ENCODE measurements around the gene CEP85.

- TF ChIP-seq CTCF (conservative IDR thresholded peaks at IDR 0.05; ENCODE audit: low read length) (no peak), EZH2phosphoT487 (IDR thresholded peaks at IDR 0.05; ENCODE audit: borderline replicate concordance, low read depth, low read length) (no peak)
Measured at GRCh38 chr1:26257222-26257621, 23.2 kb downstream of the CEP85 start.
